CD4-positive, alpha-beta memory T cell (primary cell): ENCODE results near the gene GPR107. TPM values are rescaled to one million over a fixed set of nuclear protein-coding genes. Genes with fewer than 3 reads are reported as not detected.

Experiments
- CTCF ChIA-PET: fragments of 350-600 bp; sonication (Branson Sonifier 250); formaldehyde crosslinking; loops from one replicate; lab custom pipeline; 2021; ENCODE audit warnings: inconsistent platforms; ENCODE audit not compliant: partially characterized antibody; lab: Charles Lee
- POLR2A ChIA-PET: fragments of 350-600 bp; sonication (Branson Sonifier 250); formaldehyde crosslinking; loops from one replicate; lab custom pipeline; 2021; ENCODE audit not compliant: partially characterized antibody; lab: Charles Lee
- DNase-seq, 5 donors: peaks; one replicate each; pipeline versions ENCODE4 v3.0.0 to v3.0.0-alpha.2; 2020 to 2022; ENCODE audit warnings: mixed read lengths in 1 of 5
- H3K27ac ChIP-seq: one replicate; pipeline ENCODE4 v1.7.0; 2013; ENCODE audit warnings: low read depth, low read length
- H3K27me3 ChIP-seq: 2 replicates; pipeline ENCODE4 v1.7.0; 2013; ENCODE audit warnings: mild to moderate bottlenecking, low read length, moderate library complexity; ENCODE audit not compliant: insufficient read depth
- H3K36me3 ChIP-seq: 2 replicates; pipeline ENCODE4 v1.7.0; 2013; ENCODE audit warnings: mild to moderate bottlenecking, low read length, moderate library complexity; ENCODE audit not compliant: insufficient read depth
- H3K4me1 ChIP-seq: 2 replicates; pipeline ENCODE4 v1.7.0; 2013; ENCODE audit warnings: mild to moderate bottlenecking, low read length, moderate library complexity; ENCODE audit not compliant: insufficient read depth
- H3K4me3 ChIP-seq, 2 donors: one replicate each; pipeline ENCODE4 v1.7.0; 2013; ENCODE audit warnings: low read length in 2 of 2, mild to moderate bottlenecking in 1 of 2
- H3K9me3 ChIP-seq, 2 donors: one replicate each; pipeline ENCODE4 v1.7.0; 2013; ENCODE audit warnings: low read length in 2 of 2, control low read depth in 1 of 2; ENCODE audit not compliant: control insufficient read depth in 1 of 2
- H3K27ac Mint-ChIP-seq, 7 donors: one replicate each; pipeline ENCODE4 v1.8.0; 2020 to 2021; ENCODE audit warnings: mixed read lengths in 7 of 7, mild to moderate bottlenecking in 6 of 7, inconsistent platforms in 3 of 7, moderate library complexity in 3 of 7
- H3K27me3 Mint-ChIP-seq, 2 donors: one replicate each; pipeline ENCODE4 v1.8.0; 2020 to 2021; ENCODE audit warnings: mixed read lengths in 2 of 2
- H3K36me3 Mint-ChIP-seq, 2 donors: one replicate each; pipeline ENCODE4 v1.8.0; 2020 to 2021; ENCODE audit warnings: mixed read lengths in 2 of 2, inconsistent platforms in 1 of 2, mild to moderate bottlenecking in 1 of 2
- H3K4me1 Mint-ChIP-seq, 4 donors: one replicate each; pipeline ENCODE4 v1.8.0; 2020 to 2021; ENCODE audit warnings: mixed read lengths in 4 of 4, mild to moderate bottlenecking in 1 of 4
- H3K4me3 Mint-ChIP-seq, 8 donors: one replicate each; pipeline ENCODE4 v1.8.0; 2020 to 2021; ENCODE audit warnings: mixed read lengths in 8 of 8, mild to moderate bottlenecking in 7 of 8, moderate library complexity in 6 of 8, inconsistent platforms in 3 of 8
- H3K9me3 Mint-ChIP-seq, 8 donors: one replicate each; pipeline ENCODE4 v1.8.0; 2020 to 2021; ENCODE audit warnings: mixed read lengths in 8 of 8, mild to moderate bottlenecking in 5 of 8, inconsistent platforms in 3 of 8, moderate library complexity in 1 of 8
- intact Hi-C: fragments of 100-400 bp; cut with micrococcal nuclease; formaldehyde crosslinking; loops from one replicate; pipeline ENCODE4 v1.15.1; 2023
- polyA plus RNA-seq, 2 donors: library from polyadenylated mRNA; unstranded; fragments of 300-500 nt; fragmentation: Illumina TruSeq; gene quantifications; one replicate each; pipeline ENCODE4 v1.2.3, GENCODE V29; 2021
- total RNA-seq, 2 experiments: library from RNA; stranded (reverse); gene quantifications; one replicate each; pipeline ENCODE4 v1.2.3, GENCODE V29; 2021

GPR107 gene
- total and polyA plus RNA-seq, 4 experiments from 2014 or later = 2.2 to 24.4 (median 13.6) TPM

DNA sequence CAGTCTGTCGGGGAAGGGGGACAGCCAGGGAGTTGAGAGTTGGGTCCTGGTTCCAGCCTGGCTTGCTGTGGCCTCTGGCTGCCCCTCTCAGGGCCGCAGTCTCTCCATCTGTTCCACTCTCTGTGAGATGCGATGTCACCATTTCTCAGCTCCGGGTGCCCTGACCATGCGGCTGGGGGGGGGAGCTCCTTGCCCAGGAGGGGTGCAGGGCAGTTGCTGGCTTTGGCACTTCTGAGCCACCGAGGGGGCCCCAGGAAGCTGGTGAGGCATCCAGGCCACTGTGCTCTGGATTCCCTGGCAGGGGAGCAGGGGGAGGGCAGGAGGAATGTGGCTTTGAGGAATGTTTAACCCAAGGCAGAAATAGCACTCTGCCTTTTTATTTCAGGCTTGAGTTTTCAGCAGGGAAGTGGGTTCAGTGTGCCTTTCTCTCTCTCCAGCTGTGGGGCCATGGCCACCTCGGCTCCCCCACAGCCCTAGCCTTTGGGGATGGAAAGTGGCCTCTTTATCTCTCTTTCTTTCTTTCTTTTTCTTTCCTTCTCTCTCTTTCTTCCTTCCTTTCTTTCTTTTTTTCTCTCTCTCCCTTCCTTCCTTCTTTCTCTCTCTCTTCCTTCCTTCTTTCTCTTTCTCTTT is 129.5 kb downstream of the GPR107 start:
- no peaks in the 10 kb centered on the region for H3K9me3 ChIP-seq
- no peaks in the 10 kb centered on the region for H3K36me3 ChIP-seq
- no peaks in the 10 kb centered on the region for H3K9me3 Mint-ChIP-seq
- no peak for DNase-seq
- no peaks in the 10 kb centered on the region for H3K4me1 ChIP-seq
- H3K4me1 Mint-ChIP-seq = peaks cover 0 to 1% (median 0%) of the 10 kb centered on the region in 4 donors
- H3K27me3 Mint-ChIP-seq = no peaks in the 10 kb centered on the region
- CTCF ChIA-PET = no interaction called here
- no peak overlapping the region for H3K27ac ChIP-seq
- intact Hi-C loops = no loop called here
- no peak overlapping the region for H3K27ac Mint-ChIP-seq
- POLR2A ChIA-PET = no interaction called here
- no peaks in the 10 kb centered on the region for H3K36me3 Mint-ChIP-seq
- H3K4me3 Mint-ChIP-seq = no peak overlapping the region
- no peak overlapping the region for H3K4me3 ChIP-seq
- no peaks in the 10 kb centered on the region for H3K27me3 ChIP-seq

DNA sequence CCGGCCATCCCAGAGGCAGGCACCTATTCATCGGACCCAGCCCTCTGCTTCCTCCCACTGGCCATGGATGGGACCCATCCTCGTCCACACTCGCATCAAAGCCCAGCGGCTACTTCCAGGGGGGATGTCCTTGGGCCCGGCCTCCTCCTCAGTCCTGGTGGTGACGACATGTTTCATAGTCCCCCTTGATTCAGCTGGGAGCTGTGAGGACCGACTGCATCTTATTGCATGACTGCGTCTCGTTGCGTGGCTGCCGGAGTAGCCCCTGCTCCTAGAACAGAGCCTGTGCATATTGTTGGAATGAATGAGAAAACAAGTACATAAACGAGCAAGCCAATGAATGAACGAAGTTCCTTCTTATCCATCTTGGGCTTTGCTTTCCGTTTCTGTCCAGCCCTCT is 131.3 kb downstream of the GPR107 start:
- Mint-ChIP-seq H3K4me1 (peaks cover 0 to 4% (median under 1%) of the 10 kb centered on the region in 4 donors), H3K9me3 (no peaks in the 10 kb centered on the region), H3K27me3 (no peaks in the 10 kb centered on the region), H3K27ac (no peak overlapping the region), H3K36me3 (no peaks in the 10 kb centered on the region), H3K4me3 (no peak overlapping the region)
- POLR2A ChIA-PET = no interaction called here
- CTCF ChIA-PET = no interaction called here
- H3K36me3 ChIP-seq = no peaks in the 10 kb centered on the region
- no peaks in the 10 kb centered on the region for H3K27me3 ChIP-seq
- H3K4me3 ChIP-seq = no peak overlapping the region
- no peak for DNase-seq
- no peak overlapping the region for H3K27ac ChIP-seq
- intact Hi-C loops = no loop called here
- no peaks in the 10 kb centered on the region for H3K9me3 ChIP-seq
- no peaks in the 10 kb centered on the region for H3K4me1 ChIP-seq

DNA sequence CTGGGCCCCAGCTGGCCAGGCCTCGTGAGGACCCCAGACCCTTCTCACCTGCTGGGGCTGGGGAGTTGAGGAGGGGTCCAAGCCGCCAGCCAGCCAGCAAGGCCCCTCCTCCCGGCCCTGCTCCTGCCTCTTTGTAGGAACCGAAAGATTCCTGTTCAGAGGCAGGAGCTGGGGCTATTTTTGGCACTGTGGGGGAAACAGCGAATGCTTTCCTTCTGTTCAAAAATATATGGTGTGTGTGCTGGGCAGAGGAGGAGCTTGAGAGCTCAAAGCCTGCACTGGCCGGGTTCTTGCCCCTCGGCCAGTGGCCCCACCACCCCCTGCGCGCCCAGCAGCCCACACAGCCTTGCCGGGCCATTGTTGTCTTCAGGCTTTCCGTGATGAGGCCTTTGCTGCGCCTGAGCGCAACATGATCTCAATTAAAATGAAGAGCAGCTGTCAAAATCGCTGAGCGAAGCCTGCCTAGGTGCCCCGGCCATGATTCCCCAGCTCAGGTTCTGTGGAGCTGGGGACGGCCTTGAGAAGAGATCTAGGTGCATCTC is 131.9 kb downstream of the GPR107 start:
- Mint-ChIP-seq H3K4me3 (no peak overlapping the region), H3K27ac (no peak overlapping the region)

DNA sequence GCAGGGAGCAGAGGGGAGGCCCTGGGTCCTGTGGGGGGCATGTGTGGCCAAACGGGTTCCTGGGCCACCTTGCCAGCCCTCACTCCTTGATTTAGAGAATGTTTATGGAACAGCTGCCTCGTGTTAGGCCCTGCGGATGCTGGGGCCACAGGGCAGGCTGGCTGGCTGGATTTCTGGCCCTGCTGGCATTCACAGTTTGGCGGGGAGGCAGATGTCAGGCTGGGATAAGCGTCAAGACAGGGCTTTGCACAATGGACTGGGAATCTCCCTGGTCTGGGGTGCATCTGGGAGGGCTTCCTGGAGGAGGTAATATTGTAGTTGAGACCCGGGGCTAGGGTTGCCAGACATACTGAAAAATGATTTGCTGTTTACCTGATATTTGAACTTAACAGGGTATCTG is 132.3 kb downstream of the GPR107 start:
- POLR2A ChIA-PET = no interaction called here
- Histone ChIP-seq H3K4me1 (no peaks in the 10 kb centered on the region), H3K4me3 (no peak overlapping the region), H3K36me3 (no peaks in the 10 kb centered on the region), H3K27me3 (no peaks in the 10 kb centered on the region), H3K9me3 (no peaks in the 10 kb centered on the region), H3K27ac (no peak overlapping the region)
- Mint-ChIP-seq H3K27me3 (no peaks in the 10 kb centered on the region), H3K36me3 (no peaks in the 10 kb centered on the region), H3K4me3 (no peak overlapping the region), H3K4me1 (peaks cover 0 to 4% (median under 1%) of the 10 kb centered on the region in 4 donors), H3K27ac (peak overlapping the region in 1 of 7 donors; percentile 3), H3K9me3 (no peaks in the 10 kb centered on the region)
- intact Hi-C loops = no loop called here
- CTCF ChIA-PET = no interaction called here
- DNase-seq = no peak

More for the DNA sequence above, 131.9 kb downstream of the GPR107 start:
- Histone ChIP-seq H3K36me3 (no peaks in the 10 kb centered on the region), H3K9me3 (no peaks in the 10 kb centered on the region), H3K4me3 (no peak overlapping the region), H3K27ac (no peak overlapping the region), H3K4me1 (no peaks in the 10 kb centered on the region), H3K27me3 (no peaks in the 10 kb centered on the region)
- H3K36me3 Mint-ChIP-seq = no peaks in the 10 kb centered on the region
- H3K9me3 Mint-ChIP-seq = no peaks in the 10 kb centered on the region
- ChIA-PET POLR2A (no interaction called here), CTCF (no interaction called here)
- DNase-seq = no peak
- H3K27me3 Mint-ChIP-seq = no peaks in the 10 kb centered on the region
- peaks cover 0 to 4% (median under 1%) of the 10 kb centered on the region in 4 donors for H3K4me1 Mint-ChIP-seq
- intact Hi-C loops = no loop called here

DNA sequence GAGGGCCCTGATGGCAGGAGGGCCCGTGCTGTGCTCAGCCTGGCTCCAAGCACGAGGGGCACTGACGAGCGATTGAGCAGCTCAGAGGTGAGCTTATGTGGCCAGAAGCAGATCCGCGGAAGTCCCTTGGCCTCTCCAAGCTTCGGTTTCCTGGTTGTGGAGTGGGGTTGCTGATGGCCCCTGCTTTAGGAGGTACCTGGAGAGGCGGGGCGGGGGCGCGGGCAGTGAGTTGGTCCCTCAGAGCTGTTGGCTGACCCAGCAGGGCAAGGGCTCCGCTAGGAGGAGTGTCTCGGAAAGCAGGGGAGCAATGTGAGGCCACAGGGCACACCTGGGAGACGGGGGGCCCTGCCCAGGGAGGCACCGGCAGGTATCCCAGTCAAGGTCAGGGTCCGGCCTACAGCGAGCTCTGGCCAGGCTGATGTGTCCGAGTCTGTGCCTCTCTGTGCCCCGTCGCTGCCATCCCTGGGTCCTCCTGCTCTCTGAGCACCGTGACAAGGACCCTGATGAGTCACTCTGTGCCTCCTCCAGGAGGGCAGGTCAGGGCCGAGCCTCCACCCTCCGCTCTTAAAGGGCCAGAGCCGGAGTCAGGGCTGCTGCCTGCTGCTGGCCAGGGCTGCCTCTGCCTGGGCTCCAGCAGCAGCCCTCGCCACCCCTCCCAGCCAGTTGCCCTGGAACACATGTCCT is 133.3 kb downstream of the GPR107 start:
- H3K36me3 Mint-ChIP-seq = no peaks in the 10 kb centered on the region
- H3K4me1 ChIP-seq = no peaks in the 10 kb centered on the region
- peak in 1 of 5 donors; percentile 7 for DNase-seq
- no peak overlapping the region for H3K4me3 ChIP-seq
- no peaks in the 10 kb centered on the region for H3K9me3 Mint-ChIP-seq
- no peaks in the 10 kb centered on the region for H3K27me3 Mint-ChIP-seq
- peaks cover 0 to 4% (median under 1%) of the 10 kb centered on the region in 4 donors for H3K4me1 Mint-ChIP-seq
- no peaks in the 10 kb centered on the region for H3K27me3 ChIP-seq
- H3K27ac Mint-ChIP-seq = no peak overlapping the region
- POLR2A ChIA-PET = no interaction called here
- intact Hi-C loops = no loop called here
- no peaks in the 10 kb centered on the region for H3K9me3 ChIP-seq
- CTCF ChIA-PET = interaction anchor here (0.6 kb wide), 1 partner anchor 14 kb away, joined by 3 read pairs; no protein-coding TSS in a partner anchor
- no peaks in the 10 kb centered on the region for H3K36me3 ChIP-seq
- no peak overlapping the region for H3K27ac ChIP-seq
- H3K4me3 Mint-ChIP-seq = no peak overlapping the region

DNA sequence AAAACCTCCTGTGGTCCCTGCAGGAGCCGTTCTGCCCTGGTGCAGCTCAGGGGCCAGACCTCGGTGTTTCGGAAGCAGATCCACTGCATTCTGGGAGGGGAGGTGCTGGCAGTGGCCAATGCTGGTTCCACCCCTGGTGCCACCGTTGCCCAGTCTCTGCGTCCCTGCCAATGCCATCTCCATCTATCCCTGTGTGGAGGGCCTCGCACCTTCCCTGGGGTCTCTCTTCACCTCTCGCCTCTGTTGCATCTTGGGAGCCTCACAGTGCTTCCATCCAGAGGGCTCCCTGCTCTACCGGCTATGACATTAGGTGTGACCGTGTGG is 133.8 kb downstream of the GPR107 start:
- no peaks in the 10 kb centered on the region for H3K9me3 Mint-ChIP-seq
- no peak overlapping the region for H3K27ac ChIP-seq
- ChIA-PET POLR2A (no interaction called here), CTCF (no interaction called here)
- H3K4me1 Mint-ChIP-seq = peaks cover 0 to 4% (median under 1%) of the 10 kb centered on the region in 4 donors
- no peaks in the 10 kb centered on the region for H3K27me3 ChIP-seq
- DNase-seq = peak in 1 of 5 donors; percentile 36
- H3K4me3 ChIP-seq = no peak overlapping the region
- H3K36me3 ChIP-seq = no peaks in the 10 kb centered on the region
- intact Hi-C loops = no loop called here
- H3K9me3 ChIP-seq = no peaks in the 10 kb centered on the region
- H3K27me3 Mint-ChIP-seq = no peaks in the 10 kb centered on the region
- no peaks in the 10 kb centered on the region for H3K36me3 Mint-ChIP-seq
- no peak overlapping the region for H3K4me3 Mint-ChIP-seq
- H3K4me1 ChIP-seq = no peaks in the 10 kb centered on the region
- H3K27ac Mint-ChIP-seq = no peak overlapping the region

DNA sequence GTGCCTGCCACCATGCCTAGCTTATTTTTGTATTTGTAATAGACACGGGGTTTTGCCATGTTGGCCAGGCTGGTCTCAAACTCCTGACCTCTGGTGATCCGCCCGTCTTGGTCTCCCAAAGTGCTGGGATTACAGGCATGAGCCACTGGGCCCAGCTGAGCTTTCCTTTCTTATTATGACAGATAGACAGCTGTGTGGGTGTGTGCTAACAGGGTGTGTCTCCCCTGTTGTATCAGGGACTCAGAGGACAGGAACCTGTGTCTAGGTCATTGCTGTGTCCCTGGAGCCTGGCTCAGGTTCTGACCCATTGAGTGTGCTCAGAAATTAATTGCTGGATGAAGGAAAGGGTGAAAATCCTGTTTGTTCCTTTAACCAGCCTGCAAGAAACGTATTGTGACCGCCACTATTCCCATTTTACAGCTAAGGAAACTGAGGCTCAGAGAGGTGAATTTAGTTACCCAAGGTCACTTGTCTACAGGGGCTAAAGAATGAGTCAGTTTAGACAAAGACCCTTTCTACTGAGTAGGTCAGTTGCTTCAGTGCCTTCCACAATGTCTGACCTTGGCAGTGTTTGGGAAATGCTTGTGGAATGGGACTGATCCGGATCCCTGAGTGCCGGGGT is 135.3 kb downstream of the GPR107 start:
- no peak for DNase-seq
- no peak overlapping the region for H3K27ac Mint-ChIP-seq
- H3K36me3 Mint-ChIP-seq = no peaks in the 10 kb centered on the region
- ChIA-PET CTCF (no interaction called here), POLR2A (no interaction called here)
- peaks cover 0 to 4% (median 0%) of the 10 kb centered on the region in 4 donors for H3K4me1 Mint-ChIP-seq
- intact Hi-C loops = no loop called here
- Histone ChIP-seq H3K9me3 (no peaks in the 10 kb centered on the region), H3K4me3 (no peak overlapping the region), H3K36me3 (no peaks in the 10 kb centered on the region), H3K27ac (no peak overlapping the region), H3K27me3 (no peaks in the 10 kb centered on the region), H3K4me1 (no peaks in the 10 kb centered on the region)
- H3K27me3 Mint-ChIP-seq = no peaks in the 10 kb centered on the region
- H3K4me3 Mint-ChIP-seq = no peak overlapping the region
- H3K9me3 Mint-ChIP-seq = no peaks in the 10 kb centered on the region
